Peyer's patch (tissue), 4 donors: ENCODE measurements around the gene MYOZ3. TPM values are rescaled to one million over a fixed set of nuclear protein-coding genes. Genes with fewer than 3 reads are reported as not detected.

Experiments used
- DNase-seq, 3 donors: peaks; one replicate each; pipeline ENCODE4 v3.0.0-alpha.2; 2017 to 2019
- H3K27ac ChIP-seq, 4 donors: fragments of 200-600 bp; sonication (generic); one replicate each; pipeline ENCODE4 v1.5.1; 2016 to 2019
- H3K27me3 ChIP-seq, 2 donors: fragments of 200-600 bp; sonication (generic); one replicate each; pipeline ENCODE4 v1.5.1; 2019
- H3K36me3 ChIP-seq, 3 donors: fragments of 200-600 bp; sonication (generic); one replicate each; pipeline ENCODE4 v1.5.1; 2016 to 2019
- H3K4me1 ChIP-seq, 4 donors: fragments of 200-600 bp; sonication (generic); one replicate each; pipeline ENCODE4 v1.5.1; 2016 to 2019
- H3K4me3 ChIP-seq, 4 donors: fragments of 200-600 bp; sonication (generic); 1 replicate in 3 of 4; 2 replicates in 1 of 4; pipeline ENCODE4 v1.5.1; 2016 to 2019; ENCODE audit warnings: mild to moderate bottlenecking in 1 of 4
- H3K9me3 ChIP-seq, 4 donors: fragments of 200-600 bp; sonication (generic); one replicate each; pipeline ENCODE4 v1.5.1; 2016 to 2019; ENCODE audit warnings: mild to moderate bottlenecking in 1 of 4
- CTCF ChIP-seq, 6 experiments: fragments of 450-650 bp in 4 of 6; fragments of 200-600 bp in 2 of 6; sonication (generic) in 1 of 6; IDR thresholded peaks; one replicate each; pipeline ENCODE4 v1.5.1; 2017 to 2019; ENCODE audit warnings: antibody characterized with exemption in 6 of 6, mild to moderate bottlenecking in 3 of 6, moderate library complexity in 1 of 6
- POLR2A ChIP-seq, 2 donors: fragments of 450-650 bp; IDR thresholded peaks; one replicate each; pipeline ENCODE4 v1.5.1; 2017; ENCODE audit warnings: antibody characterized with exemption in 2 of 2, mild to moderate bottlenecking in 2 of 2, moderate library complexity in 2 of 2
- total RNA-seq, 4 donors: library from RNA; depleted of rRNA; stranded (reverse); fragments of >200 nt; gene quantifications; one replicate each; pipeline ENCODE4 v1.1.0, GENCODE V29; 2016

MYOZ3 gene
- total RNA-seq, 4 donors from 2014 or later = 0.54 TPM; not detected in 3

GRCh38 chr5:150645070-150645700 lies 15.9 kb upstream of the MYOZ3 start:
- Histone ChIP-seq H3K9me3 (no peaks in the 10 kb centered on the region), H3K4me3 (no peak overlapping the region), H3K4me1 (peaks cover 0 to 42% (median 0%) of the 10 kb centered on the region in 4 donors), H3K36me3 (peaks cover 0 to 25% (median 0%) of the 10 kb centered on the region in 3 donors), H3K27ac (peak overlapping the region in 3 of 4 donors; percentile 50 to 83 (median 51)), H3K27me3 (no peaks in the 10 kb centered on the region)
- DNase-seq = peak in 2 of 3 donors; percentile 29 to 37
- TF ChIP-seq POLR2A (IDR thresholded peaks at IDR 0.05) = no peak
- TF ChIP-seq CTCF (IDR thresholded peaks at IDR 0.05) = no peak

- Histone ChIP-seq H3K36me3 (peaks cover 0 to 43% (median 0%) of the 10 kb centered on the region in 3 donors), H3K4me3 (no peak overlapping the region), H3K9me3 (no peaks in the 10 kb centered on the region), H3K4me1 (peaks cover 0 to 37% (median 0%) of the 10 kb centered on the region in 4 donors), H3K27me3 (no peaks in the 10 kb centered on the region), H3K27ac (peak overlapping the region in 2 of 4 donors; percentile 28 to 53)
- TF ChIP-seq CTCF (IDR thresholded peaks at IDR 0.05) (no peak), POLR2A (IDR thresholded peaks at IDR 0.05) (no peak)
- DNase-seq = peak in 1 of 3 donors; percentile 53
Observed at GRCh38 chr5:150647275-150648251, 13.5 kb upstream of the MYOZ3 start.

- no peak overlapping the region for H3K4me3 ChIP-seq
- peak overlapping the region in 1 of 4 donors; percentile 53 for H3K27ac ChIP-seq
- peak in 1 of 3 donors; percentile 38 for DNase-seq
- no peaks in the 10 kb centered on the region for H3K27me3 ChIP-seq
- H3K4me1 ChIP-seq = peaks cover 0 to 27% (median 0%) of the 10 kb centered on the region in 4 donors
- no peak for TF ChIP-seq CTCF (IDR thresholded peaks at IDR 0.05)
- no peak for TF ChIP-seq POLR2A (IDR thresholded peaks at IDR 0.05)
- H3K36me3 ChIP-seq = peaks cover 0 to 46% (median 0%) of the 10 kb centered on the region in 3 donors
- no peaks in the 10 kb centered on the region for H3K9me3 ChIP-seq
Observed at GRCh38 chr5:150648294-150649107, 12.6 kb upstream of the MYOZ3 start.

- Histone ChIP-seq H3K27ac (no peak overlapping the region), H3K4me1 (peaks cover 0 to 20% (median 0%) of the 10 kb centered on the region in 4 donors), H3K36me3 (peaks cover 0 to 46% (median 0%) of the 10 kb centered on the region in 3 donors)
Observed at GRCh38 chr5:150649108-150650020, 11.7 kb upstream of the MYOZ3 start.

More at GRCh38 chr5:150649108-150650020, 11.7 kb upstream of the MYOZ3 start:
- DNase-seq = peak in 1 of 3 donors; percentile 45
- TF ChIP-seq CTCF (IDR thresholded peaks at IDR 0.05) (no peak), POLR2A (IDR thresholded peaks at IDR 0.05) (no peak)
- H3K4me3 ChIP-seq = no peak overlapping the region
- H3K27me3 ChIP-seq = no peaks in the 10 kb centered on the region
- no peaks in the 10 kb centered on the region for H3K9me3 ChIP-seq
